Suprapubic skin (tissue), 4 donors: Measurements from ENCODE around the gene CERS3. TPM values are rescaled to one million over a fixed set of nuclear protein-coding genes. Genes with fewer than 3 reads are reported as not detected.

Experiments
- DNase-seq, 2 donors: peaks; one replicate each; pipeline ENCODE4 v3.0.0-alpha.2; 2019; ENCODE audit warnings: low spot score in 2 of 2
- H3K27ac ChIP-seq: fragments of 200-600 bp; sonication (generic); one replicate; pipeline ENCODE4 v1.5.1; 2019
- H3K27me3 ChIP-seq: fragments of 200-600 bp; sonication (generic); one replicate; pipeline ENCODE4 v1.5.1; 2019
- H3K36me3 ChIP-seq: fragments of 200-600 bp; sonication (generic); one replicate; pipeline ENCODE4 v1.5.1; 2019
- H3K4me1 ChIP-seq: fragments of 200-600 bp; sonication (generic); one replicate; pipeline ENCODE4 v1.5.1; 2019
- H3K4me3 ChIP-seq: fragments of 200-600 bp; sonication (generic); one replicate; pipeline ENCODE4 v1.5.1; 2019; ENCODE audit warnings: mild to moderate bottlenecking
- H3K9me3 ChIP-seq: fragments of 200-600 bp; sonication (generic); one replicate; pipeline ENCODE4 v1.5.1; 2019
- CTCF ChIP-seq, 2 donors: fragments of 200-600 bp in 1 of 2; fragments of 450-650 bp in 1 of 2; sonication (generic) in 1 of 2; IDR thresholded peaks; one replicate each; pipeline ENCODE4 v1.5.1; 2016 to 2019; ENCODE audit warnings: antibody characterized with exemption in 2 of 2, mild to moderate bottlenecking in 1 of 2, moderate library complexity in 1 of 2
- EP300 ChIP-seq: sonication (generic); formaldehyde crosslinking; IDR thresholded peaks from one replicate; pipeline ENCODE4 v1.6.1; 2017; ENCODE audit warnings: antibody characterized with exemption
- POLR2A ChIP-seq, 2 donors: fragments of 450-650 bp; IDR thresholded peaks; one replicate each; pipeline ENCODE4 v1.6.1; 2017; ENCODE audit warnings: antibody characterized with exemption in 2 of 2, mild to moderate bottlenecking in 2 of 2, moderate library complexity in 2 of 2
- POLR2AphosphoS5 ChIP-seq, 3 donors: sonication (generic); formaldehyde crosslinking; IDR thresholded peaks; one replicate each; pipeline ENCODE4 v1.6.1; 2017; ENCODE audit warnings: antibody characterized with exemption in 3 of 3
- whole genome bisulfite sequencing: methylation state at CpG from one replicate; pipeline ENCODE4 v1.1.5; 2018; 5-methylcytosine and 5-hydroxymethylcytosine counted together
- total RNA-seq, 4 donors: library from RNA; depleted of rRNA; stranded (reverse); fragments of >200 nt; gene quantifications; one replicate each; pipeline ENCODE4 v1.1.0, GENCODE V29; 2016

Gene CERS3
- total RNA-seq, 4 donors from 2014 or later = 106 to 151 (median 120) TPM

DNA sequence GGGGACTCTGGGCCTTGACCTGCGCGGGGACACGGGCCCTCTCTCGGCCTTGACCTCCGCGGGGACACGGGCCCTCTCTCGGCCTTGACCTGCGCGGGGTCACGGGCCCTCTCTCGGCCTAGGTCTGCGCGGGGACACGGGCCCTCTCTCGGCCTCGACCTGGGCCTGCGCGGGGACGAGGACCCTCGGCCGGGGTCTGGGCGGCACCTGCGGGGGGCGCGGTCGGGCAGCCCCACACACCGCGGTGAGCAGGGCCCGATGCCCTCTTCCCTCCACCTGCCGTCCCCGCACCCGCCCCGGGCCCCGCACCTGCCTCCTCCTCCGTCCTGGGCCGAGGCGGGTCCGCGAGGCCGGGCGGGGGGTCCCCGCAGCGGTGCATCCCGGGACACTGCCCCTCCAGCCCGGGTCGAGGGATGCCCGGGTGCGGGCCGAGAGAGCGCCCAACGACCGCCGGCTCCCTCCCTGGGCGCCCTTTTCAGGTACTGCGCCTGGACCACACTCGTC is 15.6 kb upstream of the CERS3 start:
- WGBS = 60% methylated on average over 10 of the region's 57 CpGs
- no peak for TF ChIP-seq EP300
- no peak for TF ChIP-seq POLR2AphosphoS5 (IDR thresholded peaks at IDR 0.05)
- TF ChIP-seq POLR2A (IDR thresholded peaks at IDR 0.05) = no peak
- no peak for TF ChIP-seq CTCF (IDR thresholded peaks at IDR 0.05)
- H3K27ac ChIP-seq = no peak overlapping the region
- no peak for DNase-seq
- no peaks in the 10 kb centered on the region for H3K36me3 ChIP-seq
- H3K4me3 ChIP-seq = no peak overlapping the region
- H3K4me1 ChIP-seq = peaks cover 7% of the 10 kb centered on the region
- no peaks in the 10 kb centered on the region for H3K9me3 ChIP-seq
- H3K27me3 ChIP-seq = peaks cover 11% of the 10 kb centered on the region

DNA sequence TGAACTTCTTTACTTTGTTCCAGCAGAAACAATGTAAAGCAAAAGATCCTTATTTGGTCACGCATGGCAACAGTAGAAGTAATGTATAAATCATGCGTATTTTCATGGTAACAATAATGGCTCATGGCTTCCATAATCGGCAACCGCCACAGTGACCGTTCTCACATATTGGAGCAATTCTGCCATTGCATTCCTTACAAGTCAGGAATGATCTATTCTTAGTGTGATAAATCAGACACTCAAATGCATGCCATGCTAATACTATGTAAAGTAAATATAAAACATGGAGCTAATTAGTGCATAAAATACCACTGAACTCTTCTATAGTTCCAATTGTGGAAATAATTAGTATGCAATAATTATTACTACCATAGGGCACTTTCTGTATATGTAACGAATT is 13.5 kb upstream of the CERS3 start:
- Histone ChIP-seq H3K4me3 (no peak overlapping the region), H3K9me3 (no peaks in the 10 kb centered on the region), H3K4me1 (peaks cover 11% of the 10 kb centered on the region), H3K36me3 (no peaks in the 10 kb centered on the region), H3K27me3 (peaks cover 11% of the 10 kb centered on the region), H3K27ac (no peak overlapping the region)
- no peak for DNase-seq
- TF ChIP-seq POLR2AphosphoS5 (IDR thresholded peaks at IDR 0.05) = no peak
- no peak for TF ChIP-seq EP300
- no peak for TF ChIP-seq POLR2A (IDR thresholded peaks at IDR 0.05)
- no peak for TF ChIP-seq CTCF (IDR thresholded peaks at IDR 0.05)
- WGBS = 89% methylated on average over 6 of the region's 6 CpGs

- peak overlapping the region; percentile 45 for H3K27ac ChIP-seq
- 43% methylated on average over 2 of the region's 2 CpGs for WGBS
Measured at GRCh38 chr15:100537331-100537730, 8.6 kb upstream of the CERS3 start.

DNA sequence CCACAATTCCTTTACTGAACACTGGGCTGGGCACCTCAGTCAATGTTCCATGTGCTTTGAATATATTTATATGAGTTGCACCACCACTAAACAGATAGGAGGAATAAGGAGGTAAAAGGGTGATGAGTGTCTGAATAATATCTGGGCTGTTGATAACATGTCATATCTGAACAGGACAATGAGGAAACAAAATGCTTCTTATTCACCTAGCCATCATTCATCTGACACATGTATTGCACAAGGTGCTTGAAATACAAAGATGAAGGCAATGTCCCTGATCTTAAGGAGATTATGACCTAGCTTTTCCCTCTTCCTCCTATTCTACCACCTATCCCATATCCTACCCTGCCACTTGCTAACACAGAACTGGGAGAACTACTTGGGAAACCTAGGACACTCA is 8.0 kb upstream of the CERS3 start:
- Histone ChIP-seq H3K9me3 (no peaks in the 10 kb centered on the region), H3K4me3 (no peak overlapping the region), H3K4me1 (peaks cover 13% of the 10 kb centered on the region), H3K36me3 (no peaks in the 10 kb centered on the region), H3K27me3 (no peaks in the 10 kb centered on the region), H3K27ac (peak overlapping the region; percentile 45)
- no peak for TF ChIP-seq POLR2AphosphoS5 (IDR thresholded peaks at IDR 0.05)
- no peak for TF ChIP-seq POLR2A (IDR thresholded peaks at IDR 0.05)
- no peak for TF ChIP-seq EP300
- TF ChIP-seq CTCF (IDR thresholded peaks at IDR 0.05) = no peak
- no peak for DNase-seq

More at GRCh38 chr15:100537331-100537730, 8.6 kb upstream of the CERS3 start:
- H3K27me3 ChIP-seq = no peaks in the 10 kb centered on the region
- DNase-seq = no peak
- no peaks in the 10 kb centered on the region for H3K9me3 ChIP-seq
- no peaks in the 10 kb centered on the region for H3K36me3 ChIP-seq
- H3K4me1 ChIP-seq = peaks cover 11% of the 10 kb centered on the region
- TF ChIP-seq CTCF (IDR thresholded peaks at IDR 0.05) = no peak
- no peak for TF ChIP-seq POLR2A (IDR thresholded peaks at IDR 0.05)
- no peak for TF ChIP-seq POLR2AphosphoS5 (IDR thresholded peaks at IDR 0.05)
- no peak for TF ChIP-seq EP300
- H3K4me3 ChIP-seq = no peak overlapping the region

- Histone ChIP-seq H3K4me1 (peaks cover 11% of the 10 kb centered on the region), H3K4me3 (no peak overlapping the region), H3K27ac (no peak overlapping the region), H3K9me3 (no peaks in the 10 kb centered on the region), H3K36me3 (no peaks in the 10 kb centered on the region), H3K27me3 (no peaks in the 10 kb centered on the region)
- 33% methylated on average over 1 of the region's 1 CpG for WGBS
- DNase-seq = no peak
- TF ChIP-seq EP300 = no peak
- TF ChIP-seq POLR2A (IDR thresholded peaks at IDR 0.05) = no peak
- TF ChIP-seq POLR2AphosphoS5 (IDR thresholded peaks at IDR 0.05) = no peak
- TF ChIP-seq CTCF (IDR thresholded peaks at IDR 0.05) = no peak
Measured at GRCh38 chr15:100533886-100534285, 5.1 kb upstream of the CERS3 start.
